Astrocyte of the cerebellum (primary cell): ENCODE results near the gene PCDHGA8.

Source experiments
- DNase-seq: peaks from one replicate; pipeline ENCODE4 v3.0.0-alpha.2; 2011; ENCODE audit warnings: low read depth
- H3K4me3 ChIP-seq: 2 replicates; pipeline ENCODE4 v1.5.1; 2011; ENCODE audit warnings: mild to moderate bottlenecking, low read depth, low read length, moderate library complexity
- CTCF ChIP-seq: IDR thresholded peaks from 2 replicates; pipeline ENCODE4 v1.5.1; 2012; ENCODE audit warnings: low read length, low read depth, moderate library complexity, mild to moderate bottlenecking; ENCODE audit errors: missing control alignments
- in situ Hi-C: cut with HindIII; loops from 2 replicates; pipeline ENCODE4 v1.10.0; 2017; ENCODE audit warnings: low sequenced_read_pairs

The PCDHGA8 gene

GRCh38 chr5:141359790-141360426 is 32.5 kb upstream of the PCDHGA8 start, which contains the start of gene PCDHGB2:
TSS of gene PCDHGB2 (plus strand) at chr5:141359994. CDS start at chr5:141360136, 142 bp downstream.
- peak; percentile 37 for TF ChIP-seq CTCF
- H3K4me3 ChIP-seq: peak within 1 kb of the TSS; percentile 22
- no peak for DNase-seq
- in situ Hi-C loops: no loop called here

- DNase-seq: no peak
- no peak for TF ChIP-seq CTCF
- in situ Hi-C loops: no loop called here
- H3K4me3 ChIP-seq: no peak overlapping the region
Observed at GRCh38 chr5:141360685-141361084, 31.7 kb upstream of the PCDHGA8 start.

GRCh38 chr5:141362719-141363118 is 29.7 kb upstream of the PCDHGA8 start:
- in situ Hi-C loops: no loop called here
- H3K4me3 ChIP-seq: no peak overlapping the region
- no peak for TF ChIP-seq CTCF
- DNase-seq: no peak

- no peak for DNase-seq
- peak within 1 kb of the TSS; percentile 20 for H3K4me3 ChIP-seq
Observed at GRCh38 chr5:141363952-141364660, 28.3 kb upstream of the PCDHGA8 start, which contains the start of gene PCDHGA5. TSS of gene PCDHGA5 (plus strand) at chr5:141364162. CDS start at chr5:141364331, 169 bp downstream.

GRCh38 chr5:141366016-141366896 is 26.2 kb upstream of the PCDHGA8 start:
- no peak for TF ChIP-seq CTCF
- in situ Hi-C loops: no loop called here
- no peak for DNase-seq
- H3K4me3 ChIP-seq: no peak overlapping the region

More at GRCh38 chr5:141363952-141364660, 28.3 kb upstream of the PCDHGA8 start, which contains the start of gene PCDHGA5:
- peak; percentile 12 for TF ChIP-seq CTCF
- in situ Hi-C loops: no loop called here
